Occipital lobe (tissue), 2 donors: ENCODE results near the gene TMEM252. TPM values are rescaled to one million over a fixed set of nuclear protein-coding genes. Genes with fewer than 3 reads are reported as not detected.

Source experiments
- DNase-seq: peaks from one replicate; lab custom pipeline; 2025; lab: John Stamatoyannopoulos, UW
- total RNA-seq: library from RNA; depleted of rRNA; stranded (reverse); fragments of >200 nt; gene quantifications from one replicate; pipeline ENCODE4 v1.2.3, GENCODE V29; 2014

The TMEM252 gene
- total RNA-seq, 1 donor from 2014 or later, result not detected

GRCh38 chr9:68500457-68501381 is 40.0 kb downstream of the TMEM252 start:
- DNase-seq, result no peak

GRCh38 chr9:68498816-68499215 is 41.9 kb downstream of the TMEM252 start:
- DNase-seq, result no peak

GRCh38 chr9:68497629-68498028 is 43.1 kb downstream of the TMEM252 start:
- DNase-seq, result no peak

GRCh38 chr9:68496356-68496755 is 44.3 kb downstream of the TMEM252 start:
- no peak for DNase-seq

- DNase-seq, result no peak
Observed at GRCh38 chr9:68495247-68495646, 45.4 kb downstream of the TMEM252 start.

- DNase-seq, result no peak
Observed at GRCh38 chr9:68493958-68494577, 46.6 kb downstream of the TMEM252 start.

- DNase-seq, result no peak
Observed at GRCh38 chr9:68493541-68493940, 47.1 kb downstream of the TMEM252 start.

- no peak for DNase-seq
Observed at GRCh38 chr9:68492806-68493205, 47.9 kb downstream of the TMEM252 start.

- no peak for DNase-seq
Observed at GRCh38 chr9:68489646-68490045, 51.0 kb downstream of the TMEM252 start.

GRCh38 chr9:68488126-68488525 is 52.6 kb downstream of the TMEM252 start:
- DNase-seq, result no peak

Other genes with a start within 250 kb of the TMEM252 start
- 0.47 TPM for gene FOXD4L3, start 238.0 kb downstream of the TMEM252 start, total RNA-seq
- 5.6 TPM for gene PGM5, start 184.3 kb downstream of the TMEM252 start, total RNA-seq
- 2.7 TPM for gene PIP5K1B, start 164.4 kb upstream of the TMEM252 start, total RNA-seq